ENCODE measurements around the gene MS4A4E.
"Not testable (repeated sequence)": the region's sequence is repeated elsewhere in the genome, so short reads cannot be mapped to it uniquely, and the experiment has no call there.

The MS4A4E gene

GRCh38 chr11:60242740-60243239 lies at the start of gene MS4A4E:
TSS of gene MS4A4E (minus strand) at chr11:60243137. CDS start at chr11:60230055, 13,082 bp downstream.
- no peak for TF ChIP-seq CTCF (IDR thresholded peaks at IDR 0.05; ENCODE audit: insufficient read depth, low read depth, low read length, missing control alignments)
- DNase-seq (ENCODE audit: low read depth): no peak
- H3K4me3 ChIP-seq (ENCODE audit: low read depth, low read length): no peak within 1 kb of the TSS

GRCh38 chr11:60292145-60292544 lies 49.2 kb upstream of the MS4A4E start:
- H3K4me3 ChIP-seq (ENCODE audit: low read depth, low read length): no peak overlapping the region
- DNase-seq (ENCODE audit: low read depth): no peak
- no peak for TF ChIP-seq CTCF (IDR thresholded peaks at IDR 0.05; ENCODE audit: insufficient read depth, low read depth, low read length, missing control alignments)

- no peak for DNase-seq (ENCODE audit: low read depth)
- H3K4me3 ChIP-seq (ENCODE audit: low read depth, low read length): no peak overlapping the region
- TF ChIP-seq CTCF (IDR thresholded peaks at IDR 0.05; ENCODE audit: insufficient read depth, low read depth, low read length, missing control alignments): no peak
Observed at GRCh38 chr11:60288531-60288930, 45.6 kb upstream of the MS4A4E start.

GRCh38 chr11:60285411-60286126 lies 42.6 kb upstream of the MS4A4E start:
- not testable (repeated sequence) for H3K4me3 ChIP-seq (ENCODE audit: low read depth, low read length); DNase-seq (ENCODE audit: low read depth)

- H3K4me3 ChIP-seq (ENCODE audit: low read depth, low read length): no peak overlapping the region
- no peak for DNase-seq (ENCODE audit: low read depth)
- no peak for TF ChIP-seq CTCF (IDR thresholded peaks at IDR 0.05; ENCODE audit: insufficient read depth, low read depth, low read length, missing control alignments)
Observed at GRCh38 chr11:60282286-60282685, 39.3 kb upstream of the MS4A4E start.

GRCh38 chr11:60281485-60281884 lies 38.5 kb upstream of the MS4A4E start:
- no peak overlapping the region for H3K4me3 ChIP-seq (ENCODE audit: low read depth, low read length)
- TF ChIP-seq CTCF (IDR thresholded peaks at IDR 0.05; ENCODE audit: insufficient read depth, low read depth, low read length, missing control alignments): no peak
- DNase-seq (ENCODE audit: low read depth): no peak

GRCh38 chr11:60280412-60280811 lies 37.5 kb upstream of the MS4A4E start, which contains the start of gene MS4A4A:
TSS of gene MS4A4A (plus strand) at chr11:60280666. CDS start at chr11:60280676, 10 bp downstream.
- no peak for DNase-seq (ENCODE audit: low read depth)
- H3K4me3 ChIP-seq (ENCODE audit: low read depth, low read length): no peak within 1 kb of the TSS

More at GRCh38 chr11:60280412-60280811, 37.5 kb upstream of the MS4A4E start, which contains the start of gene MS4A4A:
- TF ChIP-seq CTCF (IDR thresholded peaks at IDR 0.05; ENCODE audit: insufficient read depth, low read depth, low read length, missing control alignments): no peak

All from GM12865 (cell line).